GM19023 (cell line): ENCODE data around the gene IKZF4.
A peak's percentile ranks its signal among the peaks of the same experiment; 100 is the strongest.
"Not testable (repeated sequence)": the region's sequence is repeated elsewhere in the genome, so short reads cannot be mapped to it uniquely, and the experiment has no call there.

Source experiments
- ATAC-seq: cut with Tn5 transposase; IDR thresholded peaks from one replicate; pipeline ENCODE4 v1.9.1; 2021; ENCODE audit warnings: mild to moderate bottlenecking, moderate library complexity; ENCODE audit not compliant: unreplicated experiment

The IKZF4 gene

DNA sequence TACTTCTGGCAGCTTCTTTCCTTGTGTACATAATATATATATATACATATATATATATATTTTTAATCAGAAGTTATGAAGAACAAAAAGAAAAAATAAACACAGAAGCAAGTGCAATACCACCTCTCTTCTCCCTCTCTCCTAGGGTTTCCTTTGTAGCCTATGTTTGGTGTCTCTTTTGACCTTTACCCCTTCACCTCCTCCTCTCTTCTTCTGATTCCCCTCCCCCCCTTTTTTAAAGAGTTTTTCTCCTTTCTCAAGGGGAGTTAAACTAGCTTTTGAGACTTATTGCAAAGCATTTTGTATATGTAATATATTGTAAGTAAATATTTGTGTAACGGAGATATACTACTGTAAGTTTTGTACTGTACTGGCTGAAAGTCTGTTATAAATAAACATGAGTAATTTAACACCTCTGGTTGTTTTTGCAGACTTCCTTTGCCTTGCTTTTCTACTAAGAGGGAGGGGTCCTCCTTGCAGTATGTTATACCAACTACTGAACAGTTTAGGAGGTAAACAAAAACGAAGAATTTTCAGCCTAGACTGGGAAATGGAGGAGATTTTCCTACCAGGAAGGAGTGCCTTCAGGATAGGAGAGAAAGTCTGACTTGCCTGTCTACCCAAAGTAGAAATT is 17.3 kb downstream of the IKZF4 start:
- no peak for ATAC-seq

DNA sequence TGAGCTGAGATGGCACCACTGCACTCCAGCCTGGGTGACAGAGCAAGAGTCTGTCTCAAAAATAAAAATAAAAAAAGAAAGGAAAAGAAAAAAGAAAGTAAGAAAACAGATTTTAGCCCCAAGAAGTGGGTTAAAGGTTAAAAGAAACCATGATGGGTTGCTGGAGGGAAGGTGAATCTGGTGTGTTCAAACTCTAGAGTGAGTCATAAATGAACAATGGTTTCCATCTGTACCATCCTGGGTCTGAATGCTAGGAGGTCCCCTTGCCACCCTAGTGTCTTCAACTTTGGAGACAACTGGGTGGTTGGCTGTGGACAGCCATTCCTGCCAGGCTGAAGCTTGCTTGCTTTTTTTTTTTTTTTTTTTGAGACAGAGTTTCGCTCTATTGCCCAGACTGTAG is 19.3 kb downstream of the IKZF4 start:
- ATAC-seq: no peak

DNA sequence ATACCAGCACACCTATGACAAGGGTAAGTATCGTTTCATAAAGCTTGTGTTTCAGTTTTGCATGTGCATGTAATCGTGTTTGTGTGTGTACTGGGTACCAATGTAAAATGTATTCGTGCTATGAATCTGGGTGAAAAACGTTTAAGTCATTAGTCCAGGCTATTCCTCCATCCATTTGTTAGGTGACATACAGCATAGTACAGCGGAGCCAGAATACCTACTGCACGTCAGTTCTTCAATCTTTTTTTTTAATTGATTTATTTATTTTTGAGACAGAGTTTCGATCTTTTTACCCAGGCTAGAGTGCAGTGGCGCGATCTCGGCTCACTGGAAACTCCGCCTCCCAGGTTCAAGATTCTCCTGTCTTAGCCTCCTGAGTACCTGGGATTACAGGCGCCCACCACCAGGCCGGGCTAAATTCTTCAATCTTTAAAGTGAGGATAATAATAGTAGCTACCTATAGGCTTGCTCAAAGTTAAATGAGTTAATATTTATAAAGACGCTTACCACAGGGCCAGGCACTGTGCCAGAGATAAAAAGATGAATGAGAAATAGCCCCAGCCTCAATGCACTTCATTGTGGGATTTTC is 20.2 kb downstream of the IKZF4 start:
- ATAC-seq: no peak

DNA sequence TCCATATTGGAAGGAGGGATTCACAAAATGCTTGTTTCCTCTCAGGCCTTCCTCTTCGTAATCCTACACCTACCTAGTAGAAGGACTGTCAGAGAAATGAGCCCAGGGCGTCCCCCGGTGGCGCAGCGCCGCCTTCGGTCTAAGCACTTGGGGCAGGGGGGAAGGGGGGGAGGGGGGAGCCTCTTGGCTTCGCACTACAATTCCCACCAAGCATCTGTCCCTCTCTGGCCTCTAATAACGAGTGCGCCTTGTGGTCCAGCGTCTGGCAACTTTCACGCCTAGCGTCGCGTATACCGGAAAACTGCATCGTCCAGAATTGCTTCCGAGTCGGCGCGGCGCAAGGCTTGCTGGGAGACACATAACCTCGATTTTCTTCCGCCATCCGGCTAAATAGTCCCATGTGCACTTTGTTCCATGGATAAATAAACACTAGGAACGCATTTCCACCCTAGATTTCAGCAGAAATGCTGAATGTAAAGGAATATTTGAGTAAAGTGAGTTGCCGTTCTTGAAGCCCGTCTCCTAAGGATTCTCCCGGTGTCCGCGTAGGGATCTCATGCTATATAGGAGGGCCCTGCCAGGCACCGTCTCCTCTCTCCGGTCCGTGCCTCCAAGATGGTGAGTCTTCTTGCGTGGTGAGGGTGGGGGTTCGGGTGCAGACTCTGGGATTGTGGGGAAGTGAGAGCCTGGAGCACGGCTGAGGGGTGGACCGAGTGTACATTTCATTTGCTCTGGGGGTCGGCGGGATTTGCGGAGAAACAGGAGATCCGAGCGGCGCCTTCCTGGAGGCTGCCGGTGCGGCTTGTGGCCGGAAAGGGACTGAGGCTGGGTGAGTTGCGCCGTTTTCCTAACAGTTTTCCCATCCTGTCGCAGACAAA is 20.9 kb downstream of the IKZF4 start, which contains the start of gene RPS26:
Gene RPS26, plus strand, starts transcription at position 367 of the 878 bp plus-strand sequence. Its CDS starts 249 bp downstream, at position 616.
- ATAC-seq: peak; percentile 90

DNA sequence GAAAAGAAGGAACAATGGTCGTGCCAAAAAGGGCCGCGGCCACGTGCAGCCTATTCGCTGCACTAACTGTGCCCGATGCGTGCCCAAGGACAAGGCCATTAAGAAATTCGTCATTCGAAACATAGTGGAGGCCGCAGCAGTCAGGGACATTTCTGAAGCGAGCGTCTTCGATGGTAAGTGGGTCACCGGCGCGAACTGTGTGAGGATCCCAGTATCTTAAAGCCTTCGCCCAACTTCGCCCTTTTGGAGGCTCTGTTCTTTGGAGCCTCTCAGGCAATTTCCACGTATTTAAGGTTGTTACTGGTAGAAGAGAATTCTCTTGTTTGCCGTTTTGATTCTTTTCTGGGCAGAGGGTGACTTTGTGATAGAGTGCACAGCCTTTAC is 21.6 kb downstream of the IKZF4 start:
- not testable (repeated sequence) for ATAC-seq

DNA sequence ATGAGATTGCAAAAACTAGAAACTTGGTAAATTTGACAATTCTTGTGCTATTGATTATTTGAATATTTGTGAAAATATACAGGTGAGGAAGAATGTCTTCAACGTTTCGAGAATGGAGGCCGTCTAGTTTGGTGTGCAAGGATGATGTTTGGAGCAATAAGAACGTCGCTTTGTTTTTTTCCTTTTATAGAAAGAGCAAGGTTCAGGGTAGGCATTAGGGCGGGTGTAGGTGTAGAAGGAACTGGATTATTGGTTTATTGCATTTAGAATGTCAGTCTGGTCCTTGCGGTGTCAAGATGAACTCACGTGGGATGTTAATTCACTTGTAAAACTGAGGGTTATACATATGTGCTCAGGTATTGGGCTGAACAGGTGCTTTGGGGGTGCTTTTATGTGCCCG is 22.0 kb downstream of the IKZF4 start:
- no peak for ATAC-seq

DNA sequence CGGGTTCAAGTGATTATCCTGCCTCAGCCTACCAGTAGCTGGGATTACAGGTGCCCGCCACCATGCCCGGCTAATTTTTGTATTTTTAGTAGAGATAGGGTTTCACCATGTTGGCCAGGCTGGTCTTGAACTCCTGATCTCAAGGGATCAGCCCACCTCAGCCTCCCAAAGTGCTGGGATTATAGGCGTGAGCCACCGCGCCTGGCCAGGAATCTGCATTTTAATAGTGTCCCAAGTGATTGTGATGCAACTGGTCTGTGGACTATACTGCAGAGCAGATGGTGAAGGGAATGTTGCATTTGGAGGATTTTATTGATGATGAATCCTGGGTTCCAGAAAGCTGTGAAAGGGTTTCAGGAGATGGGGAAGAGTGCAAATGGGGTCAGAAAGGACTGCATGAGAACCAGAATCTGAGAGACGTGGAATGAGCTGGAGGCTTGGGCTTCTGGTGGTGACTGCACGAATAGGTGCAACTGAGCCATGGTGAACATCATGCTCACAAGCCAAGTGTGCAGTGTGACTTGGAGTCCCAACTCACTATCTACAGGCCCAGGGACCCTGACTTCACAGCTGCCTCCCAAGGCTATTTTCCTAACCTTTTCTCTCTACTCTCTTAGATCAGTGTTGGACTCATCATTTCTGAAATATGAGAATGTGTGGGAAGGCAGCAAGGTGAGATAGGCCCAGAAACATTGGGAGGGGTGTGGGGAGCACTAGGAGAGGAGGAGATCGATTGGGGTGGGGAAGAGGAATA is 25.4 kb downstream of the IKZF4 start:
- no peak for ATAC-seq

DNA sequence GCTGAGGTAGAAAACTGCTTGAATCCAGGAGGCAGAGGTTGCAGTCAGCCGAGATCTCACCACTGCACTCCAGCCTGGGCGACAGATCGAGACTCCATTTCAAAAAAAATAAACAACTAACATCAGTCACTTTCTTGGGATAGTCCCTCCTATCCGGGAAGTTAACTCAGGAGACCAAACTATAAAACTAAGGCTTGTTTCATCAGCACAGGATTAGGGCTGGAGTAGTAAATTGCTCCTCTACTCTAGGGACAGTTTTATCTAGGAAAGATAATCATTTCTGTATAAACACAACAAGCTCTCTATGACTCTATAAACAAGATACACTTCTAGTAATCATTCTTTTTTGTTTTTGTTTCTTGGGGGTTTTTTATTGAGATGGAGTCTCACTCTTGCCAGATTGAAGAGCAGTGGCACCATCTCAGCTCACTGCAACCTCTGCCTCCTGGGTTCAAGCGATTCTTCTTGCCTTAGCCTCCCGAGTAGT is 32.6 kb downstream of the IKZF4 start:
- ATAC-seq: no peak

DNA sequence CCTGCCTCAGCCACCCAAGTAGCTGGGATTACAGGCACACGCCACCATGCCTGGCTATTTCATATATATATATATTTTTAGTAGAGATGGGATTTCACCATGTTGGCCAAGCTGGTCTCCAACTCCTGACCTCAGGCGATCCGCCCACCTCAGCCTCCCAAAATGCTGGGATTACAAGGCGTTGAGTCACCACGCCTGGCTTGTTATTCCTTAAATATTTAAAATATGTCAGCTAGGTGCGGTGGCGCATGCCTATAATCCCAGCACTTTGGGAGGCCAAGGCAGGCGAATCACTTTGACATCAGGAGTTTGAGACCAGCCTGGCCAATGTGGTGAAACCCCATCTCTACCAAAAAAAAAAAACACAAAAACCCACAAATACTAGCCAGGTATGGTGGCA is 39.1 kb downstream of the IKZF4 start:
- not testable (repeated sequence) for ATAC-seq

DNA sequence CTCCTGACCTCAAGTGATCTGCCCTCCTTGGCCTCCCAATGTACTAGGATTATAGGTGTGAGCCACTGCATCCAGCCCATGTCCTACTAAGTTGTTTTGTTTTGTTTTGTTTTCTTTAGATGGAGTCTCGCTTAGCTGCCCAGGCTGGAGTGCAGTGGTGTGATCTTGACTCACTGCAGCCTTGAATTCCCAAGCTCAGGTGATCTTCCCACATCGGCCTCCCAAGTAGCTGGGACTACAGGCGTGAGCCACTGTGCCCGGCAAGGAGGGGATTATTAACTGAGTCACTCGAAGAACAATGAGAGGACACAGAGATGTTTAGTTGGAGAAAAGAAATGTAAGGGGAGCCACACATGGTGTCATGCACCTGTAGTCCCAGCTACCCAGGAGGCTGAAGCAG is 41.1 kb downstream of the IKZF4 start:
- no peak for ATAC-seq

DNA sequence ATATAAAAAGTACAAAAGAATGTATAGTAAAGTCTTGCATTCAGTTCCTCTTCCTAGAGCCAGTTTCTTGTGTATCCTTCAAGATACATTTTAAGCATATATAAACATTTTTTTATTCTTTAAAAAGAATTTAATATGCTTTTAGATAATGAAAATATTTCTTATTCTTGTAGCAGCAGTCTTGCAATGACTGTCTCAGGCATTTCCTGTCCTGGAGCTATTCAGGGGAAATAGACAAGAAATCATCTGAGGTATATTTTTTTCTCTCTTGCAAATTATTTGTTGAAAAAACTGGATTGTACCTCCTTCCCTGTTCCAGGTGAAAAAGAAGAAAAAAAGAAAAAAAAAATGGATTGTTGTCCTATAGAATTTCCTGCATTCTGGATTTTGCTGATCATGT is 42.2 kb downstream of the IKZF4 start:
- ATAC-seq: no peak

DNA sequence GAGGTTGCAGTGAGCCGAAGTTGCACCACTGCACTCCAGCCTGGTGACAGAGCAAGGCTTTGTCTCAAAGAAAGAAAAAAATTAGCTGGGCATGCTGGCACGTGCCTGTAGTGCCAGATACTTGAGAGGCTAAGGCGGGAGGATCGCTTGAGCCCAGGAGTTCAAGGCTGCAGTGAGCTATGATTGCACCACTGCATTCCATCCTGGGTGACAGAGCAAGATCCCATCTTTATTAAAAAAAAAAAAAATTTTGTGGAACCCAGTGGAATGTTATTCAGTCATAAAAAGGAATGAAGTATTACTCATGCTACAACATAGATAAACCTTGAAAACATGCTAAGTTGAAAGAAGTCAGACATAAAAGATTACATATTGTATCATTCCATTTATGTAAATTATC is 50.8 kb downstream of the IKZF4 start:
- no peak for ATAC-seq

DNA sequence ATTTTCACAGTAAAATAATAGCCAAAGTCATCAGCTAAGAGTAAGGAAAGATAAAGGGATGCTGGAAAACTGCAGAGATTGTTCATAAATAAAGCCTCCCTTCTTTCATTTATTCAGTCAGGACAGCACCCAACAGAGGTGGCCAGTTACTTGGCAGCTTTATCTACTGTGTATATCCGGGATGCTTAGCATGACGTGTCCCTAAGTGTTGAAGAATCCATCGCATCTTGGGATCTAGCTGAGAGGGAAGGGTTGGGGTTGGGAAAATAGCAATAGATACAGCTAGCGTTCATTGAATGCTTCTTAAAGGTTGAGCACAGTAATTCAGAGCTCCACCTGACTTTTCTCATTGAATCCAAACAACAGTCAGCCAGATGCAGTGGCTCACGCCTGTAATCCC is 53.6 kb downstream of the IKZF4 start:
- ATAC-seq: no peak

DNA sequence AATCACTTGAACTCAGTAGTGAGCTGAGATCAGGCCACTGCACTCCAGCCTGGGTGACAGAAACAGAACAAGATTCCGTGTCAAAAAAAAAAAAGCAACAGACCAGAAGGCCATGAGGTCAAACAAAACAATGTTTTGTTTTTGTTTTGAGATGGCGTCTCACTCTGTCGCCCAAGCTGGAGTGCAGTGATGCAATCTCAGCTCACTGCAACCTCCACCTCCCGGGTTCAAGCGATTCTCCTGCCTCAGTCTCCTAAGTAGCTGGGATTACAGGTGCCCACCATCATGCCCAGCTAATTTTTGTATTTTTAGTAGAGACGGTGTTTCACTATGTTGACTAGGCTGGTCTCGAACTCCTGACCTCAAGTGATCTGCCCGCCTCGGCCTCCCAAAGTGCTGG is 57.1 kb downstream of the IKZF4 start:
- ATAC-seq: not testable (repeated sequence)

DNA sequence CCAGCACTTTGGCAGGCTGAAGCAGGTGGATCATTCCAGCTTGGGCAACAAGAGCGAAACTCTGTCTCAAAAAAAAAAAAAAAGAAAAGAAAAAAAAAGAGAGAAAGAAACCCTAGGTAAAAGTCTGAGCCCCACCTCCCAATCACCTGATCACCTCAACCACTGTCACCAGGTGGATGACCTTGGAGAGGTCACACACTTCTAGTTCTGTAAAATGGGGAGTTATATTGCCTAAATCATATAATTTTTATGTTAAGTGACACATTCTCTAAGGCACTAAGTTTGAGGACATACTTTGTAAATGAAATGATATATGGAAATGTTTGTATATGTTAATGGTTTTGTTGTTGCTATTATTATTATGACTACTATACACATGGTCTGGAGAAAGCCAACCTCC is 57.6 kb downstream of the IKZF4 start:
- no peak for ATAC-seq

DNA sequence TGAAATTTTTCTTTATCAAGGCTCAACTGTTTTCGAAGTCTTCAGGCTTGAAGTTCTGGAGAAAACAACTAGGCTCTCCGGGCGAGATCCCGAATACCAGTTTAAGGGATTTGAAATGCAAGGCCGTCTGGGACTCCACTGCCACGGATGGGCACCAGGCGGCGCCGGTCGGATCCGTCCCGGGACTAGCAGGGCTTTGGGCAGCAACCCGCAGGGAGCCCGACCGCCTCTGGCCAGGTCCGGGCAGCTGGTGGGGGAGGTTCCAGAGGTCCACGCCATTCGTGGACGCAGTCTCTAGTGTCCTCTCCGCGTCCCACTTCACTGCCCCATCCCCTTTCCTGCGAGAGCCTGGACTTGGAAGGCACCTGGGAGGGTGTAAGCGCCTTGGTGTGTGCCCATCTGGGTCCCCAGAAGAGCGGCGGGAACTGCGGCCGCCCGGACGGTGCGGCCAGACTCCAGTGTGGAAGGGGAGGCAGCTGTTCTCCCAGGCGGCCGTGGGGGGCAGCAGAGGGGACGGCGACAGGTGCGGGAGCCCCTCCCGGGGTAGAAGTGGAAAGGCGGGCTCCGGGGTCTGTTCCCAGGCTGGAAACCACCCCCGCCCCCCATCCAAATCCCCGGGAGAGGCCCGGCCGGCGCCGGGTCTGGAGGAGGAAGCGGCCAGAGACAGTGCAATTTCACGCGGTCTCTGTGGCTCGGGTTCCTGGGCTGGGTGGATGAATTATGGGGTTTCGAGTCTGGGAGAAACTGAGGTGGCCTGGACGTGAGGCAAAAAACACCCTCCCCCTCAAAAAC is 58.3 kb downstream of the IKZF4 start:
- ATAC-seq: peak; percentile 72

DNA sequence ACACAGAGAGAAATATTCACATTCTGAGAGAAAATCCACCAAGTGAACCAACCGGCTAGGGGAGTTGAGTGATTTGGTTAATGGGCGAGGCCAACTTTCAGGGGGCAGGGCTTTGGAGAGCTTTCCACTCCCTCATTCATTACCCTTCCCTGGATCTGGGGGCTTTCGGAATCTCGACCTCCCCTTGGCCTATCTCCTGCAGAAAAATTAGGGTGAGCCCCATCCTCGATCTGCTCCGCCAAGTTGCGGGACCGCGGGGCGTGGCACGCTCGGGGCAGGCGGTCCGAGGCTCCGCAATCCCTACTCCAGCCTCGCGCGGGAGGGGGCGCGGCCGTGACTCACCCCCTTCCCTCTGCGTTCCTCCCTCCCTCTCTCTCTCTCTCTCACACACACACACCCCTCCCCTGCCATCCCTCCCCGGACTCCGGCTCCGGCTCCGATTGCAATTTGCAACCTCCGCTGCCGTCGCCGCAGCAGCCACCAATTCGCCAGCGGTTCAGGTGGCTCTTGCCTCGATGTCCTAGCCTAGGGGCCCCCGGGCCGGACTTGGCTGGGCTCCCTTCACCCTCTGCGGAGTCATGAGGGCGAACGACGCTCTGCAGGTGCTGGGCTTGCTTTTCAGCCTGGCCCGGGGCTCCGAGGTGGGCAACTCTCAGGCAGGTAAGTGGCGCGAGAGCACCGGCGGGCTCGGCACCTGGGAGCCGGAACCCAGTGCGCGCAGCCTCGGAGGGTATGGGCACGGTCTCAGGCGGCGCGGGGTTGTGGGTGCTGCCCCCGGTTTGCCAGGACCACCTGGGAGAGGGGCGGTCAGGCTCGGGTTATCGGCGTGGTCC is 59.1 kb downstream of the IKZF4 start, which contains the start of gene ERBB3:
Gene ERBB3, plus strand, starts transcription at position 443 of the 833 bp plus-strand sequence. Its CDS starts 136 bp downstream, at position 579.
- ATAC-seq: peak; percentile 32

DNA sequence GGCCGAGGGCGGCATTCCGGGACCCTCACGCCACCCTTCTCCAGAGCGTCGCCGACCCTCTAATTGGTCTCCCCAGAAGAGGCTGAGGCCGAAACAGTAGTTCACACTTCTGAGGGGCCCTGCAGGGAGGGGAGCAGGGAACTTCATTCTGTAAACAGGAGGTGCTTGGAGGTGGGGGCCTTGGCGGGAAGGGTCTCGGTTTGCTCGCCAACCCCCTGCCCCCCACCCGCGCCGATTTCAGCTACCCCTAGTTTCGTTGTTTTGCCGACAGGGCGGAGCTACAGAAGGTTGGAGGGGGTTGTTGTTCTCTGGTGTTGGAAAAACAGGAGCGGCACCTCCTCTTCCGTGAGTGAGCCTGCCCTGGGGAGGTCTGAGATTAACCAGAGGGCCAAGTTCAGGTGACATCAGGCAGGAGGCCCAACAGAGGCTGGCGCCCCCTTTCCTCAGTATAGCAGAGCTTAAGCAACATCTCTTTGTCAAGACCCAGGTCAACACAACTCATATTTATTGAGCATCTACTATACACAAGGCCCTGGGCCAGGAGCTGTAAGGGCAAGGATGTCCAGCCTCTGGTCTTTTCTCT is 59.8 kb downstream of the IKZF4 start:
- ATAC-seq: no peak
